ENCODE data around the gene FAM163B. TPM values are rescaled to one million over a fixed set of nuclear protein-coding genes. Genes with fewer than 3 reads are reported as not detected.

Gene FAM163B
- total and polyA plus RNA-seq, 2 experiments from 2014 or later, result 0.35 to 1.0 TPM

- Histone ChIP-seq H3K9me2 (replicated peaks; ENCODE audit: insufficient read depth) (no peaks in the 10 kb centered on the region), H3K27ac (no peak overlapping the region), H3K9me3 (ENCODE audit: low read depth) (no peaks in the 10 kb centered on the region), H3K79me2 (no peaks in the 10 kb centered on the region), H3K36me3 (replicated peaks; ENCODE audit: insufficient read depth, low read depth) (no peaks in the 10 kb centered on the region), H3K4me3 (no peak overlapping the region), H4K20me1 (ENCODE audit: insufficient read depth, poor library complexity, severe bottlenecking) (no peaks in the 10 kb centered on the region), H3K4me1 (ENCODE audit: insufficient read depth) (peaks cover 8% of the 10 kb centered on the region), H3K4me2 (no peak overlapping the region), H2AFZ (no peak overlapping the region), H3K27me3 (peaks cover 4% of the 10 kb centered on the region)
- TF ChIP-seq EZH2phosphoT487 (IDR thresholded peaks at IDR 0.05; ENCODE audit: low read depth, severe bottlenecking, unreplicated experiment) (no peak), CTCF (IDR thresholded peaks at IDR 0.05; ENCODE audit: poor library complexity) (no peak), EZH2 (IDR thresholded peaks at IDR 0.05; ENCODE audit: borderline replicate concordance) (no peak)
- DNase-seq (ENCODE audit: low spot score), result no peak
- WGBS (ENCODE audit: low lambda C conversion rate, missing lambda C conversion rate), result 72% methylated on average over 14 of the region's 14 CpGs
Observed at GRCh38 chr9:133655701-133656100, 46.5 kb upstream of the FAM163B start.

- no peak for TF ChIP-seq EZH2phosphoT487 (IDR thresholded peaks at IDR 0.05; ENCODE audit: low read depth, severe bottlenecking, unreplicated experiment)
- no peak for TF ChIP-seq EZH2 (IDR thresholded peaks at IDR 0.05; ENCODE audit: borderline replicate concordance)
- TF ChIP-seq CTCF (IDR thresholded peaks at IDR 0.05; ENCODE audit: poor library complexity), result no peak
- Histone ChIP-seq H3K4me3 (no peak overlapping the region), H3K36me3 (replicated peaks; ENCODE audit: insufficient read depth, low read depth) (no peaks in the 10 kb centered on the region), H3K27ac (no peak overlapping the region), H3K9me2 (replicated peaks; ENCODE audit: insufficient read depth) (no peaks in the 10 kb centered on the region), H4K20me1 (ENCODE audit: insufficient read depth, poor library complexity, severe bottlenecking) (no peaks in the 10 kb centered on the region), H3K9me3 (ENCODE audit: low read depth) (no peaks in the 10 kb centered on the region), H3K4me1 (ENCODE audit: insufficient read depth) (peaks cover 8% of the 10 kb centered on the region), H3K79me2 (no peaks in the 10 kb centered on the region), H3K4me2 (no peak overlapping the region), H3K27me3 (peaks cover 4% of the 10 kb centered on the region), H2AFZ (no peak overlapping the region)
- WGBS (ENCODE audit: low lambda C conversion rate, missing lambda C conversion rate), result 82% methylated on average over 38 of the region's 38 CpGs
- no peak for DNase-seq (ENCODE audit: low spot score)
Observed at GRCh38 chr9:133654736-133655657, 45.8 kb upstream of the FAM163B start.

GRCh38 chr9:133653638-133654037 lies 44.4 kb upstream of the FAM163B start:
- Histone ChIP-seq H4K20me1 (ENCODE audit: insufficient read depth, poor library complexity, severe bottlenecking) (no peaks in the 10 kb centered on the region), H3K4me3 (no peak overlapping the region), H3K36me3 (replicated peaks; ENCODE audit: insufficient read depth, low read depth) (no peaks in the 10 kb centered on the region), H3K9me2 (replicated peaks; ENCODE audit: insufficient read depth) (no peaks in the 10 kb centered on the region), H3K27me3 (peaks cover 4% of the 10 kb centered on the region), H3K27ac (no peak overlapping the region), H3K4me1 (ENCODE audit: insufficient read depth) (no peaks in the 10 kb centered on the region), H3K9me3 (ENCODE audit: low read depth) (no peaks in the 10 kb centered on the region), H3K79me2 (no peaks in the 10 kb centered on the region), H2AFZ (no peak overlapping the region), H3K4me2 (no peak overlapping the region)
- 88% methylated on average over 9 of the region's 9 CpGs for WGBS (ENCODE audit: low lambda C conversion rate, missing lambda C conversion rate)
- no peak for DNase-seq (ENCODE audit: low spot score)
- no peak for TF ChIP-seq CTCF (IDR thresholded peaks at IDR 0.05; ENCODE audit: poor library complexity)
- TF ChIP-seq EZH2phosphoT487 (IDR thresholded peaks at IDR 0.05; ENCODE audit: low read depth, severe bottlenecking, unreplicated experiment), result no peak
- TF ChIP-seq EZH2 (IDR thresholded peaks at IDR 0.05; ENCODE audit: borderline replicate concordance), result no peak

Data from hepatocyte (in vitro differentiated cells).